Measurements from ENCODE around the gene KRT39.

DNA sequence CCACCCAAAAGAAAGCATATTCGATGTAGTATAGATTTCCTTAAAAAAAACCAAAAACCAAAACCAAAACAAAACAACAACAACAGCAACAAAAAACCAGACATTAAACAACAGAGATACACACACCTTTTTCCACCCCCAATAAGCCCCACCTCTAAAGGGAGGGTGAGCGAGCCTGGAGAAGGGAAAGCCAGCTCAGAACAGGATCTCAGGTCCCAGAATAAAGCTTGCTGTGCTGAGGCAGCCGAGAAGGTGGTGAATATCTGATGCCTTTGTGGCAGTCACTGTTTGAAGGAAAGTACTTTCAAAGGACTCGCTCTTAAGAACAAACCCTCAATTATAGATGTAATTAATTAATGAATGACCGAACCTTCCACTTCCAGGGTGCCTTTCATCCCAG is 29.8 kb downstream of the KRT39 start:
- TF ChIP-seq, protein P1, sequence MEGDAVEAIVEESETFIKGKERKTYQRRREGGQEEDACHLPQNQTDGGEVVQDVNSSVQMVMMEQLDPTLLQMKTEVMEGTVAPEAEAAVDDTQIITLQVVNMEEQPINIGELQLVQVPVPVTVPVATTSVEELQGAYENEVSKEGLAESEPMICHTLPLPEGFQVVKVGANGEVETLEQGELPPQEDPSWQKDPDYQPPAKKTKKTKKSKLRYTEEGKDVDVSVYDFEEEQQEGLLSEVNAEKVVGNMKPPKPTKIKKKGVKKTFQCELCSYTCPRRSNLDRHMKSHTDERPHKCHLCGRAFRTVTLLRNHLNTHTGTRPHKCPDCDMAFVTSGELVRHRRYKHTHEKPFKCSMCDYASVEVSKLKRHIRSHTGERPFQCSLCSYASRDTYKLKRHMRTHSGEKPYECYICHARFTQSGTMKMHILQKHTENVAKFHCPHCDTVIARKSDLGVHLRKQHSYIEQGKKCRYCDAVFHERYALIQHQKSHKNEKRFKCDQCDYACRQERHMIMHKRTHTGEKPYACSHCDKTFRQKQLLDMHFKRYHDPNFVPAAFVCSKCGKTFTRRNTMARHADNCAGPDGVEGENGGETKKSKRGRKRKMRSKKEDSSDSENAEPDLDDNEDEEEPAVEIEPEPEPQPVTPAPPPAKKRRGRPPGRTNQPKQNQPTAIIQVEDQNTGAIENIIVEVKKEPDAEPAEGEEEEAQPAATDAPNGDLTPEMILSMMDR (IDR thresholded peaks at IDR 0.05; ENCODE audit: poor library complexity) = no peak
- TF ChIP-seq EZH2phosphoT487 (IDR thresholded peaks at IDR 0.05; ENCODE audit: low read depth, severe bottlenecking, unreplicated experiment) = no peak
